ENCODE data around the gene IQCF2. TPM values are rescaled to one million over a fixed set of nuclear protein-coding genes. Genes with fewer than 3 reads are reported as not detected.
"Not testable (repeated sequence)": the region's sequence is repeated elsewhere in the genome, so short reads cannot be mapped to it uniquely, and the experiment has no call there.

The IQCF2 gene
- total RNA-seq, 4 donors from 2014 or later = not detected

DNA sequence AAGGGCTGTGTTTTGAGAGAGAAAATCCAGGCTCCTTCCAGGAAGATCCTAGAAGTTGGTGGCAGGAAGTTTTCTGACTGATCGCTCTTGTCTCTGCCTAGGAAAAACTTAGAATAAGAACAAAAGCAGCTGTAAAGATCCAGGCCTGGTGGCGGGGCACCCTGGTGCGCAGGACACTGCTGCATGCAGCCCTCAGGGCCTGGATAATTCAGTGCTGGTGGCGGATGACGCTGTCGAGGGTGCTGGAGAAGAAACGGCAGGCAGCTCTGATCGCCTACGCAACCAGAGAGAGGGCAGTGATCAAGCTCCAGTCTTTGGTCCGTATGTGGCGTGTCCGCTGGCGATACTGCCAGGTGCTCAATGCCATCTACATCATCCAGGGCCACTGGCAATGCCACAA is 1.5 kb downstream of the IQCF2 start:
- intact Hi-C loops (cut with DNase I; ENCODE audit: low total_unique reads) = no loop called here

DNA sequence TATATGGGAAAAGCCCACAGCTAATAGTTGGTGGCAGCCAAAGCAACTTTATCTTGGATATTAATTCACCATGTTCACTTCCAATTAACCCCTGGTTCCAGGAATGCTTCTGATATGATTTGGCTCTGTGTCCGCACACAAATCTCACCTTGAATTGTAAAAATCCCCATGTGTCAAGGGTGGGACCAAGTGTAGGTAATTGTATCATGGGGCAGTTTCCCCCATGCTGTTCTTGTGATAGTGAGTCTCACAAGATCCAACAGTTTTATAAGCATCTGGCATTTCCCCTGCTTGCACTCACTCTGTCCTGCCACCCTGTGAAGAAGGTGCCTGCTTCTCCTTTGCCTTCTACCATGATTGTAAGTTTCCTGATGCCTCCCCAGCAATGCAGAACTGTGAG is 7.5 kb downstream of the IQCF2 start:
- H3K9me3 ChIP-seq; intact Hi-C loops (cut with DNase I; ENCODE audit: low total_unique reads); ATAC-seq; H3K36me3 ChIP-seq; H3K4me3 ChIP-seq; H3K4me1 ChIP-seq; in situ Hi-C loops (cut with MboI; ENCODE audit: low sequenced_read_pairs in 4 of 4); DNase-seq; H3K27ac ChIP-seq; H3K27me3 ChIP-seq: not testable (repeated sequence)

More for the DNA sequence above, 1.5 kb downstream of the IQCF2 start:
- Histone ChIP-seq H3K27ac (no peak overlapping the region), H3K9me3 (no peaks in the 10 kb centered on the region), H3K4me3 (no peak overlapping the region), H3K27me3 (no peaks in the 10 kb centered on the region), H3K36me3 (no peaks in the 10 kb centered on the region), H3K4me1 (no peaks in the 10 kb centered on the region)
- TF ChIP-seq POLR2A (IDR thresholded peaks at IDR 0.05) = no peak
- TF ChIP-seq, protein P1, sequence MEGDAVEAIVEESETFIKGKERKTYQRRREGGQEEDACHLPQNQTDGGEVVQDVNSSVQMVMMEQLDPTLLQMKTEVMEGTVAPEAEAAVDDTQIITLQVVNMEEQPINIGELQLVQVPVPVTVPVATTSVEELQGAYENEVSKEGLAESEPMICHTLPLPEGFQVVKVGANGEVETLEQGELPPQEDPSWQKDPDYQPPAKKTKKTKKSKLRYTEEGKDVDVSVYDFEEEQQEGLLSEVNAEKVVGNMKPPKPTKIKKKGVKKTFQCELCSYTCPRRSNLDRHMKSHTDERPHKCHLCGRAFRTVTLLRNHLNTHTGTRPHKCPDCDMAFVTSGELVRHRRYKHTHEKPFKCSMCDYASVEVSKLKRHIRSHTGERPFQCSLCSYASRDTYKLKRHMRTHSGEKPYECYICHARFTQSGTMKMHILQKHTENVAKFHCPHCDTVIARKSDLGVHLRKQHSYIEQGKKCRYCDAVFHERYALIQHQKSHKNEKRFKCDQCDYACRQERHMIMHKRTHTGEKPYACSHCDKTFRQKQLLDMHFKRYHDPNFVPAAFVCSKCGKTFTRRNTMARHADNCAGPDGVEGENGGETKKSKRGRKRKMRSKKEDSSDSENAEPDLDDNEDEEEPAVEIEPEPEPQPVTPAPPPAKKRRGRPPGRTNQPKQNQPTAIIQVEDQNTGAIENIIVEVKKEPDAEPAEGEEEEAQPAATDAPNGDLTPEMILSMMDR (IDR thresholded peaks at IDR 0.05 in 4 of 5, conservative IDR thresholded peaks at IDR 0.05 in 1 of 5) = no peak
- DNase-seq (no peak), ATAC-seq (no peak)
- in situ Hi-C loops (cut with MboI; ENCODE audit: low sequenced_read_pairs in 4 of 4) = no loop called here

DNA sequence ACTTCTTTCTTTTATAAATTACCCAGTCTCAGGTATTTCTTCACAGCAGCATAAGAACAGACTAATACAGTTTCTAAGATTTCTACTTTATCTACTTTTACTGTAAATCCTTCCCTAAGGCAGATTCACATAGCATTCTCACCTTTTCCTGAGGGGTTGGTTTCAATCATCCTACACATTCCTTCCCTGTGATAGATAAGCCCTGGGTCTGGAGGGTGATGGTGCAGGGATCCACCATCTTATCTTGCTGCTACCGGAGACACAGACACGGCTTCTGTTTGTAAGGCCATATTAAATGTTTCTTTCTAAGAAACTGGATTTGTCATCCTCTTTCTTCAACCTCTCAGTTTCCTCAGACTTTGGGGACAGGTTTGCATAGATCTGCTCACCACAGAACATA is 7.9 kb downstream of the IQCF2 start:
- no peaks in the 10 kb centered on the region for H3K36me3 ChIP-seq
- ATAC-seq = no peak
- H3K27me3 ChIP-seq = peaks cover 0 to 4% (median 0%) of the 10 kb centered on the region in 3 donors
- no peak overlapping the region for H3K4me3 ChIP-seq
- no peaks in the 10 kb centered on the region for H3K9me3 ChIP-seq
- TF ChIP-seq, protein P1 (IDR thresholded peaks at IDR 0.05 in 4 of 5, conservative IDR thresholded peaks at IDR 0.05 in 1 of 5) = no peak
- TF ChIP-seq POLR2A (IDR thresholded peaks at IDR 0.05) = no peak
- in situ Hi-C loops (cut with MboI; ENCODE audit: low sequenced_read_pairs in 4 of 4) (no loop called here), intact Hi-C loops (cut with DNase I; ENCODE audit: low total_unique reads) (no loop called here)
- no peak overlapping the region for H3K27ac ChIP-seq
- no peak for DNase-seq
- no peaks in the 10 kb centered on the region for H3K4me1 ChIP-seq

DNA sequence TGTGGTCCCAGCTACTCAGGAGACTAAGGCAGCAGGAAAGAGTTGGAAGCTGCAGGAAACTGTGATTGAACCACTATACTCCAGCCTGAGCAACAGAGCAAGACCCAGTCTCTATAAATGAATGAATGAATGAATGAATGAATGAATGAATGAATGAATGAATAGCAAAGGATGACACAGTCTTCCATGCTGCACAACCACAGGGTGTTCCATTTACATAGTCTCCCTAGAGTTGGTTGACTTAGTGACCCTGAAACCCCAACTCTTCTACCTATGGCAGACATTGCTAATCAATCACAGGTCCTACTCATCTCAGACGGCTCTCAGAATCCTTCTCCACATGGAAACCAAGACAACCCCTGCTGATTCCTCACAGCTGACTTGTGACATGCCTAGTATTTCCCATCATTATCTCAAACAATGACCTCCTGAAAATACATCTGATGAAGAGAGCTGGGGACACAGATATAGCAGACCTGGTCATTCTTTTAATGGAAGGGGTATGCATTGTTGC is 11.9 kb downstream of the IQCF2 start:
- H3K4me1 ChIP-seq = no peaks in the 10 kb centered on the region
- intact Hi-C loops (cut with DNase I; ENCODE audit: low total_unique reads) (no loop called here), in situ Hi-C loops (cut with MboI; ENCODE audit: low sequenced_read_pairs in 4 of 4) (no loop called here)
- H3K36me3 ChIP-seq = no peaks in the 10 kb centered on the region
- H3K27ac ChIP-seq = no peak overlapping the region
- ATAC-seq (no peak), DNase-seq (no peak)
- H3K9me3 ChIP-seq = no peaks in the 10 kb centered on the region
- no peak for TF ChIP-seq POLR2A (IDR thresholded peaks at IDR 0.05)
- TF ChIP-seq, protein P1 (IDR thresholded peaks at IDR 0.05 in 4 of 5, conservative IDR thresholded peaks at IDR 0.05 in 1 of 5) = no peak
- H3K4me3 ChIP-seq = no peak overlapping the region
- peaks cover 0 to 4% (median 0%) of the 10 kb centered on the region in 3 donors for H3K27me3 ChIP-seq

DNA sequence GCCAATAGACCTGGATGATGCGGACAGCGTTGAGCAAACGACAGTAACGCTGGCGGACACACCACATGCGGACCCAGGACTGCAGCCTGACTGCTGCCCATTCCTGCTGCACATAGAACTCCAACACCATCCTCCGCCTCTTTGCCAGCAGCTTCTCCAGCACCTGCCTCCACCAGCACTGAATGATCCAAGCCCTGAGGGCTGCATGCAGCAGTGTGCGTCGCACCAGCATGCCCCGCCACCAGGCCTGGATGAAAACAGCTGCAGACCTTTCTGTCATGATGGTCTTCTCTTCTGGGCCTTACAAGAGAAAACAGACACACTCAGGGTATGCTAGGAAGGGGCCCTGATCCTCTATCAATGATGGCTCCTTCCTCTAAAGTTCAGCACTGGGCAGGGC is 12.5 kb downstream of the IQCF2 start:
- DNase-seq (no peak), ATAC-seq (no peak)
- intact Hi-C loops (cut with DNase I; ENCODE audit: low total_unique reads) (no loop called here), in situ Hi-C loops (cut with MboI; ENCODE audit: low sequenced_read_pairs in 4 of 4) (no loop called here)
- no peaks in the 10 kb centered on the region for H3K9me3 ChIP-seq
- TF ChIP-seq POLR2A (IDR thresholded peaks at IDR 0.05) = no peak
- TF ChIP-seq, protein P1 (IDR thresholded peaks at IDR 0.05 in 4 of 5, conservative IDR thresholded peaks at IDR 0.05 in 1 of 5) = no peak
- H3K4me1 ChIP-seq = no peaks in the 10 kb centered on the region
- H3K27ac ChIP-seq = no peak overlapping the region
- peaks cover 0 to 2% (median 0%) of the 10 kb centered on the region in 3 donors for H3K27me3 ChIP-seq
- no peak overlapping the region for H3K4me3 ChIP-seq
- H3K36me3 ChIP-seq = no peaks in the 10 kb centered on the region

All from gastrocnemius medialis (tissue), 4 donors.